Fibroblast of mammary gland (primary cell): ENCODE measurements around the gene CNTN5.
A peak's percentile ranks its signal among the peaks of the same experiment; 100 is the strongest.

Source experiments
- DNase-seq: peaks from one replicate; pipeline ENCODE4 v3.0.0-alpha.2; 2010; ENCODE audit warnings: low read depth
- H3K4me3 ChIP-seq: 2 replicates; pipeline ENCODE4 v1.5.1; 2011; ENCODE audit warnings: low read depth, mild to moderate bottlenecking, low read length, moderate library complexity; ENCODE audit not compliant: control insufficient read depth
- TF ChIP-seq, protein P1 (sequence below): conservative IDR thresholded peaks from 2 replicates; pipeline ENCODE4 v1.5.1; 2011; ENCODE audit warnings: low read depth, low read length, inconsistent platforms; ENCODE audit not compliant: control insufficient read depth, insufficient read depth

CNTN5 gene

GRCh38 chr11:99020352-99021225, at the start of gene CNTN5:
Gene CNTN5, plus strand, starts transcription at chr11:99020949.
- H3K4me3 ChIP-seq, result no peak within 1 kb of the TSS
- DNase-seq, result peak; percentile 7
- TF ChIP-seq, protein P1, sequence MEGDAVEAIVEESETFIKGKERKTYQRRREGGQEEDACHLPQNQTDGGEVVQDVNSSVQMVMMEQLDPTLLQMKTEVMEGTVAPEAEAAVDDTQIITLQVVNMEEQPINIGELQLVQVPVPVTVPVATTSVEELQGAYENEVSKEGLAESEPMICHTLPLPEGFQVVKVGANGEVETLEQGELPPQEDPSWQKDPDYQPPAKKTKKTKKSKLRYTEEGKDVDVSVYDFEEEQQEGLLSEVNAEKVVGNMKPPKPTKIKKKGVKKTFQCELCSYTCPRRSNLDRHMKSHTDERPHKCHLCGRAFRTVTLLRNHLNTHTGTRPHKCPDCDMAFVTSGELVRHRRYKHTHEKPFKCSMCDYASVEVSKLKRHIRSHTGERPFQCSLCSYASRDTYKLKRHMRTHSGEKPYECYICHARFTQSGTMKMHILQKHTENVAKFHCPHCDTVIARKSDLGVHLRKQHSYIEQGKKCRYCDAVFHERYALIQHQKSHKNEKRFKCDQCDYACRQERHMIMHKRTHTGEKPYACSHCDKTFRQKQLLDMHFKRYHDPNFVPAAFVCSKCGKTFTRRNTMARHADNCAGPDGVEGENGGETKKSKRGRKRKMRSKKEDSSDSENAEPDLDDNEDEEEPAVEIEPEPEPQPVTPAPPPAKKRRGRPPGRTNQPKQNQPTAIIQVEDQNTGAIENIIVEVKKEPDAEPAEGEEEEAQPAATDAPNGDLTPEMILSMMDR, result no peak

GRCh38 chr11:98979205-98979604, 41.5 kb upstream of the CNTN5 start:
- no peak for DNase-seq
- no peak overlapping the region for H3K4me3 ChIP-seq
- TF ChIP-seq, protein P1, result no peak

DNA sequence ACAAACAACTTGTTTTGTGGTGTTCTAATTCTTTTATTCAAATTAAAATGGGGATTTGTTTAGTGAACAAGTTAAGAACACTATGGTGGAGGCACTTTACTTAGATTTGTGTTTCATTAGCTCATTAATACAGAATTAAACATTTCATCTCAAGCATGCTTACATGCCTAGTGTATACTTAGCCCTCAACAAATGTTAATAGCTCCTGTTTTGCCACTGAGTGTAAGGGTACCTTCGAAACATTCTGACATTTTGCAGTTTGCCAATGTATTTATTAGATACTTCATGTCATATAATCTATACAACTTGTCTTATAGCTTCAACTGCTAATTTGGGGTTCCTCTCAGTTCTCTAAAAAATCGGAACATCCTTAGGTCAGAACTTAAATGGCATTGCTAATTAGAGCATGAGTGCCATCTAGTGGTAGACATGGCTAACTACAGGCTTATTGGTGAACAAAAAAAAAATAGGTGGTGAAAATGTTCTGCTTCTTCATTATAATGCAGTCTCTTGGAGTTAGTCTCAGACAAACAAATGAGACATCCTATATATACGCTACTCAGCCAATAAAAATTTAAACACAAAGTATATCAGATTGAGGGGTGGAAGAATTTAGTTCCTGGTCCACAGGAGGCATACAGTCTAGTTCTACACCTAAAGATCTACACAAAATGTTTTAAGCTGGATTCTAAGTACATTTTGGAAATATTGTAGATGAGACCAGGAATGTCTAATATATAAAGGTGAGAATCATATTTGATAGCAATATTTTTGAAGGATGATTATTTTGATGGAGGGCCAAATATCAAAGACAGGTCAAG, 4.9 kb upstream of the CNTN5 start:
- TF ChIP-seq, protein P1, result peak; percentile 96
- DNase-seq, result peak; percentile 56
- H3K4me3 ChIP-seq, result no peak overlapping the region

DNA sequence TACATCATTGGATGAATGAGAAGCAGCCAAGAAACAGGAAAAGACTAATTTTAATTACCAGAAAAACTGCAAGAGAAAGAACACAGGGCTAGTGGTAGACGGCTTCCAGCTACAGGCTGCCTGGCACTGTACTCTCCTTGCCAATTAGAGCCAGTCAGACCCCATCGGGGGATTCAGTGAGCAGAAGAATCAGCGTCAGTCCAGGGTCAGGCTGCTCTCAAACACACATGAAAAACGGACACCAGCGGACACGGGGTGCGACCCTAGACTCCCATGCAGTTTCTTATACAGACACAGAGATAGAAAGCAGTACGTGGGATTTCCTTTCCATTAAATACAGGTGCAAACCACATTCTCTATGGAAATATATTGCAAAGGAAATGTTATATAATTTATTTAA, 1.1 kb upstream of the CNTN5 start:
- no peak for DNase-seq

GRCh38 chr11:99037057-99037456, 16.3 kb downstream of the CNTN5 start:
- DNase-seq, result no peak
- no peak overlapping the region for H3K4me3 ChIP-seq
- TF ChIP-seq, protein P1, result no peak

More for the DNA sequence above, 1.1 kb upstream of the CNTN5 start:
- H3K4me3 ChIP-seq, result no peak overlapping the region
- TF ChIP-seq, protein P1, result no peak

- TF ChIP-seq, protein P1, result no peak
- DNase-seq, result no peak
- H3K4me3 ChIP-seq, result no peak overlapping the region
Measured at GRCh38 chr11:99063331-99063730, 42.6 kb downstream of the CNTN5 start.
